Esophagus squamous epithelium (tissue), 4 donors: ENCODE data around the gene PEX14.

Source experiments
- CTCF ChIP-seq, 6 experiments: fragments of 450-650 bp in 4 of 6; fragments of 200-600 bp in 2 of 6; sonication (generic) in 2 of 6; IDR thresholded peaks; one replicate each; pipeline ENCODE4 v1.5.1; 2016 to 2019; ENCODE audit warnings: antibody characterized with exemption in 6 of 6, mild to moderate bottlenecking in 4 of 6, moderate library complexity in 4 of 6
- POLR2A ChIP-seq, 4 donors: fragments of 450-650 bp; IDR thresholded peaks; one replicate each; pipeline ENCODE4 v1.6.1; 2017; ENCODE audit warnings: antibody characterized with exemption in 4 of 4, mild to moderate bottlenecking in 4 of 4, moderate library complexity in 3 of 4

GRCh38 chr1:10585242-10585641 lies 110.5 kb downstream of the PEX14 start:
- no peak for TF ChIP-seq CTCF (IDR thresholded peaks at IDR 0.05)
- TF ChIP-seq POLR2A (IDR thresholded peaks at IDR 0.05): no peak
